ENCODE data around the gene SAMD13. TPM values are rescaled to one million over a fixed set of nuclear protein-coding genes. Genes with fewer than 3 reads are reported as not detected.
A peak's percentile ranks its signal among the peaks of the same experiment; 100 is the strongest.

The SAMD13 gene
- total and polyA plus RNA-seq, 8 donors: 0.84 to 8.6 (median 8.2) TPM

GRCh38 chr1:84379917-84380180 is 78.3 kb downstream of the SAMD13 start:
- H3K4me1 ChIP-seq: peaks cover 0 to 4% of the 10 kb centered on the region in 2 donors
- H3K36me3 ChIP-seq: no peaks in the 10 kb centered on the region
- H3K27me3 ChIP-seq: no peaks in the 10 kb centered on the region
- no peaks in the 10 kb centered on the region for H3K9me3 ChIP-seq
- no peak for ATAC-seq
- no peak overlapping the region for H3K4me3 ChIP-seq
- no peak for DNase-seq
- no peak for TF ChIP-seq CTCF (IDR thresholded peaks at IDR 0.05)
- intact Hi-C loops (cut with DNase I): no loop called here
- no peak overlapping the region for H3K27ac ChIP-seq

- intact Hi-C loops (cut with DNase I): no loop called here
- ATAC-seq (no peak), DNase-seq (no peak)
- H3K4me1 ChIP-seq: peaks cover 0 to 4% of the 10 kb centered on the region in 2 donors
- no peak overlapping the region for H3K4me3 ChIP-seq
- no peaks in the 10 kb centered on the region for H3K36me3 ChIP-seq
- H3K9me3 ChIP-seq: no peaks in the 10 kb centered on the region
- TF ChIP-seq CTCF (IDR thresholded peaks at IDR 0.05): no peak
- no peaks in the 10 kb centered on the region for H3K27me3 ChIP-seq
- H3K27ac ChIP-seq: no peak overlapping the region
These were observed 80.6 kb downstream of the SAMD13 start for GRCh38 chr1:84382127-84382526.

GRCh38 chr1:84385347-84385746 is 83.8 kb downstream of the SAMD13 start:
- no peaks in the 10 kb centered on the region for H3K4me1 ChIP-seq
- H3K36me3 ChIP-seq: no peaks in the 10 kb centered on the region
- no peak for TF ChIP-seq CTCF (IDR thresholded peaks at IDR 0.05)
- no peak overlapping the region for H3K27ac ChIP-seq
- H3K9me3 ChIP-seq: no peaks in the 10 kb centered on the region
- ATAC-seq (no peak), DNase-seq (no peak)
- H3K4me3 ChIP-seq: no peak overlapping the region
- no peaks in the 10 kb centered on the region for H3K27me3 ChIP-seq
- intact Hi-C loops (cut with DNase I): no loop called here

- intact Hi-C loops (cut with DNase I): no loop called here
- no peaks in the 10 kb centered on the region for H3K4me1 ChIP-seq
- H3K9me3 ChIP-seq: no peaks in the 10 kb centered on the region
- H3K27me3 ChIP-seq: no peaks in the 10 kb centered on the region
- no peaks in the 10 kb centered on the region for H3K36me3 ChIP-seq
- no peak for DNase-seq
- no peak for TF ChIP-seq CTCF (IDR thresholded peaks at IDR 0.05)
- H3K4me3 ChIP-seq: no peak overlapping the region
- no peak overlapping the region for H3K27ac ChIP-seq
- peak; percentile 39 for ATAC-seq
These were observed 85.4 kb downstream of the SAMD13 start for GRCh38 chr1:84386716-84387479.

GRCh38 chr1:84387480-84388163 is 86.1 kb downstream of the SAMD13 start:
- no peaks in the 10 kb centered on the region for H3K9me3 ChIP-seq
- no peak for TF ChIP-seq CTCF (IDR thresholded peaks at IDR 0.05)
- intact Hi-C loops (cut with DNase I): no loop called here
- H3K4me3 ChIP-seq: no peak overlapping the region
- no peaks in the 10 kb centered on the region for H3K27me3 ChIP-seq
- no peaks in the 10 kb centered on the region for H3K36me3 ChIP-seq
- DNase-seq (no peak), ATAC-seq (no peak)
- H3K27ac ChIP-seq: no peak overlapping the region
- no peaks in the 10 kb centered on the region for H3K4me1 ChIP-seq
